HG03439 (cell line): ENCODE data around the gene POU2F3.

Experiments used
- ATAC-seq: cut with Tn5 transposase; IDR thresholded peaks from one replicate; pipeline ENCODE4 v1.9.1; 2021; ENCODE audit warnings: mild to moderate bottlenecking, moderate library complexity; ENCODE audit not compliant: unreplicated experiment

POU2F3 gene

GRCh38 chr11:120210626-120211521, 29.1 kb upstream of the POU2F3 start, which contains the start of gene OAF:
Gene OAF (plus strand): TSS chr11:120211032. CDS start chr11:120211280, 248 bp downstream.
- peak; percentile 74 for ATAC-seq

- ATAC-seq, result peak; percentile 20
Observed at GRCh38 chr11:120211522-120212258, 28.2 kb upstream of the POU2F3 start.

- ATAC-seq, result no peak
Observed at GRCh38 chr11:120212259-120212878, 27.6 kb upstream of the POU2F3 start.

- ATAC-seq, result no peak
Observed at GRCh38 chr11:120212926-120213325, 27.0 kb upstream of the POU2F3 start.

- no peak for ATAC-seq
Observed at GRCh38 chr11:120214581-120214980, 25.4 kb upstream of the POU2F3 start.

GRCh38 chr11:120215634-120216033, 24.3 kb upstream of the POU2F3 start:
- ATAC-seq, result no peak

GRCh38 chr11:120216426-120217102, 23.4 kb upstream of the POU2F3 start:
- no peak for ATAC-seq

- no peak for ATAC-seq
Observed at GRCh38 chr11:120217526-120217925, 22.4 kb upstream of the POU2F3 start.

GRCh38 chr11:120217941-120218694, 21.8 kb upstream of the POU2F3 start:
- ATAC-seq, result no peak

- ATAC-seq, result no peak
Observed at GRCh38 chr11:120218695-120219033, 21.3 kb upstream of the POU2F3 start.

GRCh38 chr11:120219232-120219937, 20.6 kb upstream of the POU2F3 start:
- ATAC-seq, result no peak

- no peak for ATAC-seq
Observed at GRCh38 chr11:120219938-120220746, 19.8 kb upstream of the POU2F3 start.

GRCh38 chr11:120220747-120221037, 19.2 kb upstream of the POU2F3 start:
- ATAC-seq, result no peak

GRCh38 chr11:120221115-120221752, 18.7 kb upstream of the POU2F3 start:
- no peak for ATAC-seq

- no peak for ATAC-seq
Observed at GRCh38 chr11:120222916-120223315, 17.0 kb upstream of the POU2F3 start.

GRCh38 chr11:120223793-120224192, 16.1 kb upstream of the POU2F3 start:
- ATAC-seq, result no peak

- ATAC-seq, result no peak
Observed at GRCh38 chr11:120224361-120224760, 15.6 kb upstream of the POU2F3 start.
